Stimulated activated CD4-positive, alpha-beta T cell treated with anti-CD3 and anti-CD28 coated beads, Interleukin-4, amount 100 ng/mL, for 4 hours (primary cell): ENCODE data around the gene TEKTIP1.
"Not testable (repeated sequence)": the region's sequence is repeated elsewhere in the genome, so short reads cannot be mapped to it uniquely, and the experiment has no call there.

Source experiments
- DNase-seq, 2 experiments: peaks; one replicate each; pipeline ENCODE4 v3.0.0-alpha.2; 2020

The TEKTIP1 gene

GRCh38 chr19:3563709-3564524 lies 24.9 kb downstream of the TEKTIP1 start:
- DNase-seq, result no peak

GRCh38 chr19:3565139-3565538 lies 26.2 kb downstream of the TEKTIP1 start:
- DNase-seq, result no peak

DNA sequence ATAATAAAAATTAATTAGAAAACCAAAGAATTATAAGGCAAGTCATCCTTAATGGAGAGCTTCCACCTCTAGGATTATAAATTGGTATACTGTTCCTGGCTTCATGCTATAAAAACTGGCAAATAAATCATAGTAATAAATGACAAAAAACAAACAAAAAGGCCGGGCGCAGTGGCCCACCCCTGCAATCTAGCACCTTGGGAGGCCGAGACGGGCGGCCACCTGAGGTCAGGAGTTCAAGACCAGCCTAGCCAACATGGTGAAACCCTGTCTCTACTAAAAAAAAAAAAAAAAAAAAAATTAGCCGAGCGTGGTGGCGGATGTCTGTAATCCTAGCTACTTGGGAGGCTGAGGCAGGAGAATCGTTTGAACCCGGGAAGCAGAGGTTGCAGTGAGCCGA lies 31.1 kb downstream of the TEKTIP1 start:
- not testable (repeated sequence) for DNase-seq

- no peak for DNase-seq
Observed at GRCh38 chr19:3570606-3571011, 31.6 kb downstream of the TEKTIP1 start.

- peak; percentile 99 to 100 for DNase-seq
Observed at GRCh38 chr19:3572132-3572854, 33.3 kb downstream of the TEKTIP1 start.

DNA sequence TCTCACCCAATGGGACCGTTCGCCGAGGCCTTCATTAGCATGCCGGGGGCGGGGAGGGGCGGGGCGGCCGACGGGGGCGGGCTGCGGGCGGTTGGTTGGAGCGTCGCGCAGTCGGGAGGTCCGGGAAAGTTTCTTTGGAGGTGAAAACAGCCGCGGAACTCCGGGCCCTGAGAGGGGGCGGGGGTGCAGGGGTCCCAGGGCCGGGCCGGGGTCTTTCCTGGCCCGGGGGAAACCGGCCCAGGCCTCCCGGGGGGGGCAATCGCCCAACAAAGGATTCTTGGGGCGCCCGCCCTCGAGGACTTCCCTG lies 33.8 kb downstream of the TEKTIP1 start, which contains the start of gene HMG20B:
Gene HMG20B (plus strand): TSS at position 90 of the 307 bp plus-strand sequence. CDS start 366 bp downstream, outside the sequence.
- DNase-seq, result no peak

DNA sequence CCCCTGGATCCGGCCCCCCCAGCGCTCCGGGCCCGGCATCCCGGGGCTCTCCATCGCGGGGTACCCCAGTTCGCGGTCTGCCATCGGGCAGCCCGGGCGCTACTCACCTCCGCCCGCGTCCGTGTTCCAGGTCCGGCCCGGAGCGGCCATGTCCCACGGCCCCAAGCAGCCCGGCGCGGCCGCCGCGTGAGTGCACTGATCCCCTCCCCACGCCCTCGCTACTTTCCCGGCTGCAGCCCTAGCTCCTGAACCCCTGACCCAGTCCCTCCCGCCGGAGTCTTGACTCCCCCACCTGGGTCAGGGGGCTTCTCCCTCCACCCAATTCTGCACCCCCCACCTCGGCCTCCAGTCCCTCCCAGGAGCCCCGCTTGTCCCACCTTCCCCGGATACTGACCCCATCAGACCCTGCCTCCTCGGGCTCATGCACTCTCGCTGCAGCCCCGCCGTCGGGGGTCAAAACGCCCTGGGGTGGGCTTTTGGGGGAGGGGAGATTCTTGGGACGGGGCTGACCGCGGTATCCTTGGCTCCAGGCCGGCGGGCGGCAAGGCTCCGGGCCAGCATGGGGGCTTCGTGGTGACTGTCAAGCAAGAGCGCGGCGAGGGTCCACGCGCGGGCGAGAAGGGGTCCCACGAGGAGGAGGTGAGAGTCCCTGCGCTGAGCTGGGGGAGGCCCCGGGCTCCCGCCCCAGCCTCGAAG lies 34.3 kb downstream of the TEKTIP1 start:
- DNase-seq, result peak in 1 of 2 experiments; percentile 8

GRCh38 chr19:3573858-3574637 lies 35.1 kb downstream of the TEKTIP1 start:
- peak; percentile 72 to 79 for DNase-seq

- DNase-seq, result no peak
Observed at GRCh38 chr19:3575260-3575741, 36.3 kb downstream of the TEKTIP1 start.

GRCh38 chr19:3575949-3576673 lies 37.1 kb downstream of the TEKTIP1 start:
- no peak for DNase-seq

- DNase-seq, result no peak
Observed at GRCh38 chr19:3576696-3577443, 37.9 kb downstream of the TEKTIP1 start.

DNA sequence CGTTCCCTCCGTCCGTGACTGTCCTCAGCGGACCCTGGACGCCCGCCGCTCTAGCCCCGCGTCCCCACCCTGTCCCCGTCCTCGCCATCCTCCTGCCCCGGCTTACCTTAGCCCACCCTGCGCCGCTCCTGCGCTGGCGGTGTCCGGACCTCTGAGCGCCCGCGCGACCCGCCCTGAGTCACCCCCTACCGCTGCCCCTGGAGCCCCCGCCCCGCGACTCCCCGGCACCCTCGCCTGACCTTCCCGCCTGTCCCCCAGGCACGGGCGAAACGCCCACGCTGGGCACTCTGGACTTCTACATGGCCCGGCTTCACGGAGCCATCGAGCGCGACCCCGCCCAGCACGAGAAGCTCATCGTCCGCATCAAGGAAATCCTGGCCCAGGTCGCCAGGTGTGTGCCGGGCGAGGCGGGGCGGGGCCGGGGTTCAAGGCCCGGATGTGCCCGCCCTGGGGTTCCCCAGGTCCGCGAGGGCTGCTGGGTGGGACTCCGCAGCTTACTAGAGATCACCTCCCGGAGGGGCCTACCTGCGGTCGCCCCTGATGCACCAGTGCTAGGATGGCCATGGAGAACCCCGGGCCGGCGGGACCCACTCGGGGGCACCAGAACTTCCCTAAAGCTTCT lies 38.9 kb downstream of the TEKTIP1 start:
- DNase-seq, result no peak

DNA sequence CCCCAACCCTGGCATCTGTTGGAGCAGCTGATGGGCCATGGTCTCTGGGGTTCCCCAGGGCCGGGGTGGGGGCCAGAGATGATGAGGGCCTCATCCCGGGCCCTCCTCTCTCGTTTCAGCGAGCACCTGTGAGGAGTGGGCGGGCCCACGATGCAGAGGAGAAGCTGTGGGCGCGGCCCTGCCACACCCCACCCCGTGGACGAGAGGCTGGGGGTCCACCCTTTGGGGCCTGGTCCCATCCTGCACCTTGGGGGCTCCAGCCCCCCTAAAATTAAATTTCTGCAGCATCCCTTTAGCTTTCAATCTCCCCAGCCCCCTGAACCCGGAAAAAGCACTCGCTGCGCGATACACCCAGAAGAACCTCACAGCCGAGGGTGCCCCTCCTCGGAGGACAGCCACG lies 39.4 kb downstream of the TEKTIP1 start:
- DNase-seq, result no peak

- DNase-seq, result no peak
Observed at GRCh38 chr19:3580156-3580934, 41.4 kb downstream of the TEKTIP1 start.

GRCh38 chr19:3581792-3582191 lies 42.8 kb downstream of the TEKTIP1 start:
- DNase-seq, result not testable (repeated sequence)

DNA sequence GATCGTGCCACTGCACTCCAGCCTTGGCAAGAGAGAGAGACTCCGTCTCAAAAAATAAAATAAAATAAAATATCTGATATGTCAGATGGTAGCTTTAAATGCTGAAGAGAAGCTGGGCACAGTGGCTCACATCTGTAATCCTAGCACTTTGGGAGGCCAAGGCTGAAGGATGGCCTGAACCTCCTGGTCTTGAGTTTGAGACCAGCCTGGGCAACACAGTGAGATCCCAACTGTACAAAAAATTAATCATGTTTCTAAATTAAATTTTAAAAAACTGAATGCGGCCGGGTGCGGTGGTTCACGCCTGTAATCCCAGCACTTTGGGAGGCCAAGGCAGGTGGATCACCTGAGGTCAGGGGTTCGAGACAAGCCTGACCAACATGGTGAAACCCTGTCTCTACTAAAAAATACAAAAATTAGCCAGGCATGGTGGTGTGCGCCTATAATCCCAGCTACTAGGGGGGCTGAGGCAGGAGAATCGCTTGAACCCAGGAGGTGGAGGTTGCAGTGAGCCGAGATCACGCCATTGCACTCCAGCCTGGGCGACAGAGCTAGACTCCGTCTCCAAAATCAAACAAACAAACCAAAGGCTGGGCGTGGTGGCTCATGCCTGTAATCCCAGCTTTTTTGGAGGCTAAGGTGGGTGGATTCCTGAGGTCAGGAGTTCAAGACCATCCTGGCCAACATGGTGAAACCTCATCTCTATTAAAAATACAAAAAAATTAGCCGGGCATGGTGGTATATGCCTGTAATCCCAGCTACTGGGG lies 45.2 kb downstream of the TEKTIP1 start:
- DNase-seq, result not testable (repeated sequence)

DNA sequence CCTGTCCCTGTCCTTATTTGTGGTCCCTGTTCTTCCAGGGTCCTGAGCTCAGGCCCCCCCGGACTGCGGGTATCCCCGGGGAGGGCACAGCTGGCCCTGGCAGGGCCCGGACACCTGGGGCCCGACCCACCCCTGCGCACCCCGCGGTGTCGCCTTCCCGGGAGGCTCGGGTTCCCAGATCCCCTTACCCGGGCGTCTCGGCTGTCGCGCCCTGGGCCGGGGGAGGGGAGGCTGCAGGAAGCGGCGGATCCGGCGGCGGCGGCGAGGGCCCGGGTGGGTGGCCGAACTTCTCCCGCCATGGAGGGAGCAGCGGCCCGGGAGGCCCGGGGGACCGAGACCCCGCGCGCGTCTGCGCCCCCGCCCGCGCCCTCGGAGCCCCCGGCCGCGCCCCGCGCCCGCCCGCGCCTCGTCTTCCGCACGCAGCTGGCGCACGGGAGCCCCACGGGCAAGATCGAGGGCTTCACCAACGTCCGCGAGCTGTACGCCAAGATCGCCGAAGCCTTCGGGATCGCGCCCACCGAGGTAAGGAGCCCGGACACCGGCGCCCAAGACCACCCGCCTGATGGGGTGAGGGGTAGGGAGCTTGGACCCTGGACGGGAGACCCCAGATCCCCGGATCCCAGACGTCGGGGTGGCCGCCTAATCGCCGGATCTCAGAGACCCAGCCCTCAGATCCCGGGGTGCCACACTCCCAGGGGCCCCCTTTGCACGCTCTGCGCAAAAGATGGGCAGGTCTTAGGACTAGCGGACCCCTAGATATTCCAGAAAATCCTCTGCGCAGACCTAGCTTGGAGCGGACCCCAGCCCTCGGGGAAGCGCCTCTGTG lies 46.5 kb downstream of the TEKTIP1 start, which contains the start of gene GIPC3:
Gene GIPC3 (plus strand): TSS at position 178 of the 826 bp plus-strand sequence. CDS start 120 bp downstream, at position 298.
- no peak for DNase-seq

DNA sequence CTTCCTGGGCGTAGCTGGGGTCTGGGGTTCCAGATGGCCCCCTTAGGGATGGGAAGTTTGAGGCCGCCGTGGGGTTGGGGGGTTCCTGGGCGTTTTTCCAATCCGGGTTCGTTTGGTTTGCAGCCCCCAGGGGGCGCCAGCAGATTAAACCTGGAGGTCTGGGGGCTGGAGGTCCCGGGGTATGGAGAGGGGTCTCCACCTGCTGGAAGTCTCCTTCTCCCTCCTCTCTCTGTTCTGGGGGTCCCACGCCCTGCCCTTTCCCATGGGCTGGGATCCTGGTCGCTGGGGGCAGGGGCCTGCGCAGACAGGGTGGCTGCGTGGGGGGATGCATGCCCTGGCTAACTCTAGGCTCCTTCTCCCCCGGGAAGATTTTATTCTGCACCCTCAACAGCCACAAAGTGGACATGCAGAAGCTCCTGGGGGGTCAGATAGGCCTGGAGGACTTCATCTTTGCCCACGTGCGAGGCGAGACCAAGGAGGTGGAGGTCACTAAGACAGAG lies 47.2 kb downstream of the TEKTIP1 start:
- peak in 1 of 2 experiments; percentile 44 for DNase-seq
